KOPT-K1 (cell line): ENCODE results near the gene CDKAL1.
"Not testable (repeated sequence)": the region's sequence is repeated elsewhere in the genome, so short reads cannot be mapped to it uniquely, and the experiment has no call there.

Experiments
- H3K27ac ChIP-seq: fragments of 200-600 bp; sonication (generic); 2 replicates; pipeline ENCODE4 v1.5.1; 2016; ENCODE audit warnings: antibody characterized with exemption, mild to moderate bottlenecking, low read depth, low read length; ENCODE audit not compliant: poor library complexity, severe bottlenecking
- H3K36me3 ChIP-seq: fragments of 200-600 bp; sonication (generic); 2 replicates; pipeline ENCODE4 v1.5.1; 2017; ENCODE audit warnings: antibody characterized with exemption, mild to moderate bottlenecking, low read length, moderate library complexity; ENCODE audit not compliant: insufficient read depth
- H3K9me3 ChIP-seq: fragments of 200-600 bp; sonication (generic); 2 replicates; pipeline ENCODE4 v1.5.1; 2017; ENCODE audit warnings: antibody characterized with exemption, low read length, mild to moderate bottlenecking; ENCODE audit not compliant: insufficient read depth, poor library complexity, severe bottlenecking

The CDKAL1 gene

DNA sequence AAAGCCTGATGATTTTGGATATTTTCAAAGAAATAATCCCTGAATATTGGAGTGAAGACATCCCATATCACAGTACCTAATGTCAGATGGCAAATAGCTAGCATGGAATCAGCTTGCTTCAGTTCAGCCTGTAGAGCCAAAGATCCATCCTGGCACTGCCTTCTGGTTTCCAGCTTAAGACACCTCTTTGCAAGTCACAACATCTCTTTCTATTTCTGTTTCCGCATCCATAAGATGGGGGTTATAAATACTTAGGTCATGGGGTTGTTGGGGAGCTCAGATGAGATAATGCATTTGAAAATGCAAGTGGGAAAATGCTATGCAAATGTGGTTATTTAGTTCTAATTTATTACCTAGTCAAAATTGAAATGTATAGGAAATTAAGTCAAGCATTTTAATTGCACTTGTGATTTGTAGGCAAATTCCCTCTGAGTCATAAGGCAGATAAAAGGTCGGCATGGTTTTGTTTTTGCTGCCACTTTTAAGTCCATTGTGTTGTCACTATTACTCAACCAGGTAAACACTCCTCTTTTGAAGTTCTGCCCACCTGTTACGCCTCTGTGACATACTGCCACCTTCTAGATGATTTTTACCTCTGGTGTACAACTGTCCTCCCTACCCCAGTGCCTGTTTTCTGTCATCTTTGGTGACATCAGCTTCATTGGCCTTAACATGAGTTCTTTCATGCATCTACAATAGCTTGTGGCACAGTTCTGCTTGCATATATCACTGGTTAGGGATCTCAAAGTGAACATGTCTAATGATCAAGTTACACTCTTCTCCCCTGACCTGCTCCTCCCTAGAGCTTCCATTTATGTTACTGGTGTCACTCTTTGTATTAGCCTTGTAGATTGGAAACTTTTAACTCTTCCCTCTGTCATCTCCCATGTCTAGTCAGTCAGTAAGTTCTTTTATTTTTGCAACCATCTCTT lies 96.6 kb downstream of the CDKAL1 start:
- Histone ChIP-seq H3K36me3 (no peaks in the 10 kb centered on the region), H3K27ac (no peak overlapping the region), H3K9me3 (no peaks in the 10 kb centered on the region)

DNA sequence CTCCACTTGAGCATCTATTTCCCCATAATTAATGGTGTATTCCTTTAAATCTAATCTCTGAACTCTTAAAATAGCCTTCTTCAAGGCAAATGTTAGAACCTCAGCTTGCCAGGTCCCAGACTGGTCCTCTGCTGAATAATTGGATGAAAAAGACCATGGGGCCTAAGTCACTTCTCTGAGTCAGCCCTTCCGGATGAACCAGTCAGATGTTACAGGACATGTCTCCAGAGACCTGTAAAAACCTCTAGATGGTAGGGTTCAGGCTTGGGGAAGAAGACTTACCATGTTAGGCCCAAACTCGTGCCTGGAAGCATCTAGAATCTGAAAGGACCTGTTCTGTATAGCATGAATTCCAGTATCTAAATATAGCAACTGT lies 97.3 kb downstream of the CDKAL1 start:
- H3K9me3 ChIP-seq, result no peaks in the 10 kb centered on the region
- H3K36me3 ChIP-seq, result no peaks in the 10 kb centered on the region
- H3K27ac ChIP-seq, result no peak overlapping the region

DNA sequence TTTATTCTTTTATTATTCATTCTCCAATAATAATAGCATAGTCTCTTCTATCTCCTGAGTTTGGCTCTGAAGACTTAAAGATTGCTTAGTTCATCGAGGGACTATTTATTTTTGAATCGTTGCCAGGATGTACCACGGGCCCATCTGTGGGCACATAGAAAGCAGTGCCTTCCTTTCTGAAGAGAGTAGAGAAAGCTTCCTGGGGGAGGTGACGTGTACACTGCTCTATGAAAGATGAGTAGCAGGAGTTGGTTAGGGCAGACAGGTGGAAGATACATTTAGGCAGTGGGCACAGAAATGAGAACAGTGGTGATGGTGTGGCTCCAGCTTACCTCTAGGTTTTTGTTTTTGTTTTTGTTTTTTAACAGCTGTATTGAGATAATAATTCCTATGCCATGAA lies 98.4 kb downstream of the CDKAL1 start:
- H3K27ac ChIP-seq, result no peak overlapping the region
- no peaks in the 10 kb centered on the region for H3K36me3 ChIP-seq
- H3K9me3 ChIP-seq, result no peaks in the 10 kb centered on the region

GRCh38 chr6:20633566-20634340 lies 99.5 kb downstream of the CDKAL1 start:
- Histone ChIP-seq H3K36me3 (no peaks in the 10 kb centered on the region), H3K9me3 (no peaks in the 10 kb centered on the region), H3K27ac (no peak overlapping the region)

- H3K27ac ChIP-seq, result no peak overlapping the region
- no peaks in the 10 kb centered on the region for H3K9me3 ChIP-seq
- H3K36me3 ChIP-seq, result no peaks in the 10 kb centered on the region
Observed at GRCh38 chr6:20639161-20639560, 104.9 kb downstream of the CDKAL1 start.

DNA sequence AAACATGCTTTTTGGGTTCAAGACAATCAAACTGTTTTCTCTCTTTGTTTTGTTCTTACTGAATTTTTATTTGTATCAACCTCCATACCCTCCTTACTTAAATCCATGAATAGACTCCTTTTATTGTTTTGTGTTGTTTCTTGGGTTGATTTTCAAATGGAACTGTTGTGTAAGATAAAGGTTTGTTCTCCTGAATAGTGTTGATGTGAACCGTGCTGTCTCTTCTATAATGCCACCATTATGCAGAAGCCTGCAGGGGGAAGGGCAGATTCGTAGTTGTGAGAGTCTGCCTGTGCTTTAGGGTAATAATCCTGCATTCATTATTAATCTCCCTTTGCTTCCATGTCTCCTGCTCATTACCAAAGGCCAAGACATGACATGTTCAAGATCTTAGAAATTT lies 105.9 kb downstream of the CDKAL1 start:
- no peak overlapping the region for H3K27ac ChIP-seq
- H3K9me3 ChIP-seq, result no peaks in the 10 kb centered on the region
- H3K36me3 ChIP-seq, result no peaks in the 10 kb centered on the region

- no peaks in the 10 kb centered on the region for H3K9me3 ChIP-seq
Observed at GRCh38 chr6:20642441-20642840, 108.2 kb downstream of the CDKAL1 start.

DNA sequence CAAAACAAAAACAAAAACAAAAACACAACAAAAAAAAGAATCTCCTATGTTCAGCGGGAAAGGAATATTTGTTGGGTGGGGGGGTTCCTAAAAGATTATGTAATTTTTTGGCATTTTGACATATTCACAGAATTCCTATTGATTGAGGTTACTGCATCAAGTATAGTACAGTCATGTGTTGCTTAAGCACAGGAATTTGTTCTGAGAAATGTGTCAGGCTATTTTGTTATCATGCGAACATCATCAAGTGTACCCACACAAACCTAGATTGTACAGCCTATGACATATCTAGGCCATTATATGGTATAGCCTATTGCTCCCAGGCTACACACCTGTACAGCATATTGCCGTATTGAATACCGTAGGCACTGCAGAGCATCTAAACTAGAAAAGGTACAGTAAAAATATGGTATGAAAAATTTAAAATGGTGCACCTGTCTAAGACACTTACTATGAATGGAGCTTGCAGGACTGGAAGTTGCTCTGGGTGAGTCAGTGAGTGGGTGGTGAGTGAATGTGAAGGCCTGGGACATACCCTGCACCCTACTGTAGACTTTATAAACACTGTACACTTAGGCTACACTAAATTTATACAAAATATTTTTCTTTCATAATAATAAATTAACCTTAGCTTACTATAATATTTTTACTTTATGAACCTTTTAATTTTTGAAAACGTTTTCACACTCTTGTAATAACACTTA lies 110.6 kb downstream of the CDKAL1 start:
- no peaks in the 10 kb centered on the region for H3K9me3 ChIP-seq
- peaks cover 4% of the 10 kb centered on the region; the same call in 1 of the 2 replicates for H3K36me3 ChIP-seq
- H3K27ac ChIP-seq, result no peak overlapping the region

More at GRCh38 chr6:20642441-20642840, 108.2 kb downstream of the CDKAL1 start:
- H3K27ac ChIP-seq, result no peak overlapping the region
- no peaks in the 10 kb centered on the region for H3K36me3 ChIP-seq

DNA sequence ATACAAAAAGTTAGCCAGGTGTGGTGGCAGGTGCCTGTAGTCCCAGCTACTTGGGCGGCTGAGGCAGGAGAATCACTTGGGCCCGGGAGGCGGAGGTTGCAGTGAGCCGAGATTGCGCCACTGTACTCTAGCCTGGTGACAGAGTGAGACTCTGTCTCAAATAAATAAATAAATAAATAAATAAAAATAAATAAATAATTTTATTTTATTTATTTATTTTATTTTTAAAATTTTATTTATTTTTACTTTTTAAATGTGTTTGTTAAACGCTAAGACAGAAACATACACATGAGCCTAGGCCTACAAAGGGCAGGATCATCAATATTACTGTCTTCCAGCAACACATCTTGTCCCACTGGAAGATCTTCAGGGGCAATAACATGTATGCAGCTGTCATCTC lies 111.3 kb downstream of the CDKAL1 start:
- not testable (repeated sequence) for H3K36me3 ChIP-seq, H3K9me3 ChIP-seq

GRCh38 chr6:20647585-20647984 lies 113.3 kb downstream of the CDKAL1 start:
- Histone ChIP-seq H3K27ac (no peak overlapping the region), H3K36me3 (peaks cover 6% of the 10 kb centered on the region; the same call in 1 of the 2 replicates), H3K9me3 (no peaks in the 10 kb centered on the region)

More for the DNA sequence above, 111.3 kb downstream of the CDKAL1 start:
- not testable (repeated sequence) for H3K27ac ChIP-seq

- H3K27ac ChIP-seq, H3K9me3 ChIP-seq, H3K36me3 ChIP-seq: not testable (repeated sequence)
Observed at GRCh38 chr6:20649696-20650470, 115.6 kb downstream of the CDKAL1 start.

DNA sequence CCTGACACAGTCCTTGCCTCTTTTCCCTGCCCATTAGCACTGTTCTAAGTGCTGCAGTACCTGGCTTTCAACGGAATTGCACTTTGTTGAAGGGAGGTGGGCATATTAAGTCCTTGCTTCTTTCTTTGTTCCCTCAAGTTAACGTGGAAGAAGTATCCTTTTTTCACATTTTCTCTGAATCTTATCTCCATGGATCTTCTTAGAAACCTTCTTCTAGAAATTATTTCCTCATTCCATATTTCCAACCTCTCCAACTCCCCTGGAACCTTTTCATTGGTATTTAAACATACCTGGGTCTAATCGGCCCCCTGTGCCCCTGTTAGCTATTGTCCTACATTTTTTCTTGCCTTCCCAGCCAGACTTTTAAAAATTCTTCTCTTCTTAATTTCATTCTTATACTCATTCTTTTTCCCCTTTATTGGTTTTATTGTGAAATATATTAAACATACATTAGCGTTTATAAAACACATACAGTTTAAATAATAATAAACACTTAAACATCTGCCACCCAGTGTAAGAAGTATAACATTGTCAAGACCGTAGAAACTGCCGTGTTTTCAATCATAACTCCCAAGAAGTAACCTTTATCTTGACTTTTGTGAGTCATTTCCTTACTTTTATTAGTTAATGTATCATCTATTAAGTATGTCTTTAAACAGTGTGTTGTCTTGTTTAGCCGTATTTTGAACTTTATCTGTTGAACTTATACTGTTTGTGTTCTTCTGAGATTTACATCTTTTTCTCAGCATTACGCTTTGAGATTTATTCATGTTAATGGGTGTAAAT lies 118.2 kb downstream of the CDKAL1 start:
- peaks cover 9% of the 10 kb centered on the region for H3K36me3 ChIP-seq
- H3K27ac ChIP-seq, result no peak overlapping the region
- no peaks in the 10 kb centered on the region for H3K9me3 ChIP-seq

DNA sequence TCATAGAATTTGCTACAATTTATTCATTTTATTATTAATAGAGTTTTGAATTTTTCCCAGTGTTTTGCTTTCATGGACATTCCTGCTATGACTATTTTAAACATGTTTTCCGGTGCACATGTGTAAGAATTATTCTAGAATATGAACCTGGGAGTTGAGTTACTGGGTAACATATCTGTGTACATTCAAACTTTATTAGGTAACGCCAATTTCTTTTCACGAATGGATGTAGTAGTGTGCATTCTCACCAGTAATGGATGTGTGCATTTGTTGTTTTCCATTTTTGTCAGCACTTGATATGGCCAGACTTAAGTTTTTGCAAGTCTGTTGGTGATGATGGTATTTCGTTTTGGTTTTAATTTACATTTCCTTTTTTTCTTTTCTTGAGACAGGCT lies 118.8 kb downstream of the CDKAL1 start:
- Histone ChIP-seq H3K27ac (no peak overlapping the region), H3K9me3 (no peaks in the 10 kb centered on the region), H3K36me3 (peaks cover 9% of the 10 kb centered on the region)

DNA sequence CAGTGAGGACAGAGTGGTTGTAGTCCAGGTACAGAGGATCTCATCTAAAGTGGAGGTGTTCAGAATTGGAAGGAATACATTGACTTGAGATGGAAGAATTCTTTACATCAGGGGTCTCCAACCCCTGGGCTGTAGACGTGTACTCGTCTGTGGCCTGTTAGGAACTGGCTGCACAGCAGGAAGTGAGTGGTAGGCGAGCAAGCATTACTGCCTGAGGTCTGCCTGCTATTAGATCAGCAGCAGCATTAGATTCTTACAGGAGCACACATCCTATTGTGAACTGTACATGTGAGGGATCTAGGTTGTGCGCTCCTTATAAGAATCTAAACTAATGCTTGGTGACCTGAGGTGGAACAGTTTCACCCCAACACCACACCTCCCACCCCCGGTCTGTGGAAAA lies 121.1 kb downstream of the CDKAL1 start:
- H3K36me3 ChIP-seq, result peaks cover 3% of the 10 kb centered on the region; the same call in 1 of the 2 replicates
- no peak overlapping the region for H3K27ac ChIP-seq
- H3K9me3 ChIP-seq, result no peaks in the 10 kb centered on the region
